ENCODE measurements around the gene PITX1. TPM values are rescaled to one million over a fixed set of nuclear protein-coding genes. Genes with fewer than 3 reads are reported as not detected.

Gene PITX1
- total and polyA plus RNA-seq, 2 donors (not counting 1 experiment from before 2014, with no cell fraction given) = 1.7 to 3.1 TPM

DNA sequence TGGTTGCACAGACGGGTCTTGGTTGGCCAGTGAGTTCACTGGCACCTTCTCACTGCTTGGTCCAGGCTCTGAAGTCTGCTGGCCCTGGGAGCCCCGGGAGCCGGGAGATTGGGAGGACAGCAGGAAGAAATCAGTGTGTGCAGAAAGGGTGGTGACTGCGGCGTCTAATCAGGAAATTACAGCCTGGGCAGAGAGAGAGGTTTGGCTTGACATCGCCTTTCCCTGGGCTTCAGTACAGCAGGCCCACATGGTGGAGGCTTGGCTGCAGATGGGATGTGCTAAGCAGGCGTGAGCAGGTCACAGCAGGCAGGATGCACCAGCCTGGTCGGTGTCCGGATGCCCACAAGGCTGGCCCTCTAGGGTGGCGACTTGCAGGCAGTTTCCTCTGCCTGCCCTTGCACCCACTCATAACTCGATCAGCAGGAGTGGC lies 17.2 kb downstream of the PITX1 start:
- Histone ChIP-seq H4K20me1 (ENCODE audit: control insufficient read depth, extremely low read depth, insufficient read depth, low read length) (no peaks in the 10 kb centered on the region), H2AFZ (ENCODE audit: low read length) (no peak overlapping the region), H3K79me2 (ENCODE audit: control insufficient read depth, insufficient read depth, low read length) (no peaks in the 10 kb centered on the region), H3K4me1 (ENCODE audit: control insufficient read depth, extremely low read depth, insufficient read depth, low read length) (no peaks in the 10 kb centered on the region), H3K27ac (ENCODE audit: insufficient read depth, low read length) (no peak overlapping the region), H3K36me3 (ENCODE audit: control insufficient read depth, insufficient read depth, low read length) (no peaks in the 10 kb centered on the region), H3K4me3 (replicated peaks in 1 of 4; ENCODE audit: control extremely low read depth in 1 of 4, insufficient read depth in 1 of 4, low read depth in 3 of 4, low read length in 4 of 4) (no peak overlapping the region), H3K9me3 (ENCODE audit: control insufficient read depth, insufficient read depth, low read depth, low read length) (no peaks in the 10 kb centered on the region), H3K9ac (ENCODE audit: insufficient read depth, low read length) (no peak overlapping the region), H3K4me2 (ENCODE audit: extremely low read depth, insufficient read depth, low read length) (no peak overlapping the region), H3K27me3 (ENCODE audit: control insufficient read depth, insufficient read depth, low read length) (no peaks in the 10 kb centered on the region)
- TF ChIP-seq, protein P1, sequence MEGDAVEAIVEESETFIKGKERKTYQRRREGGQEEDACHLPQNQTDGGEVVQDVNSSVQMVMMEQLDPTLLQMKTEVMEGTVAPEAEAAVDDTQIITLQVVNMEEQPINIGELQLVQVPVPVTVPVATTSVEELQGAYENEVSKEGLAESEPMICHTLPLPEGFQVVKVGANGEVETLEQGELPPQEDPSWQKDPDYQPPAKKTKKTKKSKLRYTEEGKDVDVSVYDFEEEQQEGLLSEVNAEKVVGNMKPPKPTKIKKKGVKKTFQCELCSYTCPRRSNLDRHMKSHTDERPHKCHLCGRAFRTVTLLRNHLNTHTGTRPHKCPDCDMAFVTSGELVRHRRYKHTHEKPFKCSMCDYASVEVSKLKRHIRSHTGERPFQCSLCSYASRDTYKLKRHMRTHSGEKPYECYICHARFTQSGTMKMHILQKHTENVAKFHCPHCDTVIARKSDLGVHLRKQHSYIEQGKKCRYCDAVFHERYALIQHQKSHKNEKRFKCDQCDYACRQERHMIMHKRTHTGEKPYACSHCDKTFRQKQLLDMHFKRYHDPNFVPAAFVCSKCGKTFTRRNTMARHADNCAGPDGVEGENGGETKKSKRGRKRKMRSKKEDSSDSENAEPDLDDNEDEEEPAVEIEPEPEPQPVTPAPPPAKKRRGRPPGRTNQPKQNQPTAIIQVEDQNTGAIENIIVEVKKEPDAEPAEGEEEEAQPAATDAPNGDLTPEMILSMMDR (conservative IDR thresholded peaks at IDR 0.05 in 1 of 2, IDR thresholded peaks at IDR 0.05 in 1 of 2; ENCODE audit: low read depth in 1 of 2, low read length in 2 of 2) = no peak
- no peak for TF ChIP-seq EZH2 (IDR thresholded peaks at IDR 0.05; ENCODE audit: low read length, missing control alignments)
- no peak for DNase-seq (ENCODE audit: low read depth in 2 of 2)

DNA sequence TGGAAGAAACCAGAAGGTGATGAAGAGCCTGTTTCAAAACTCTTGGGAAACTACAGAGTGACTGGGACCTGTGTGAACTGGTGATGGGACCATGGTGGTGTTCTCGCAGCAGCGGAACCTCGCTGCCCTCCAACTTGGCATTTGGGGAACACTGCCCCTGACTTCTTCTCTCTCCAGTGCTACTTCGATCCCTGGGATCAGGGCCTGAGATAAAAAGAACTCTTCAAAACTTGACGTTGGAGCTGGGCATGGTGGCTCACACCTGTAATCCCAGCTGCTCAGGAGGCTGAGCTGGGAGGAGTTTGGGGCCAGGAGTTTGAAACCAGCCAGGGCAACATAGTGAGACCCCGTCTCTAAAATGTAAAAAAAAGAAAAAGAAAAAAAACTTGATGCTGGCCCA lies 18.1 kb downstream of the PITX1 start:
- DNase-seq (ENCODE audit: low read depth in 2 of 2) = no peak
- Histone ChIP-seq H3K4me2 (ENCODE audit: extremely low read depth, insufficient read depth, low read length) (no peak overlapping the region), H3K79me2 (ENCODE audit: control insufficient read depth, insufficient read depth, low read length) (no peaks in the 10 kb centered on the region), H4K20me1 (ENCODE audit: control insufficient read depth, extremely low read depth, insufficient read depth, low read length) (no peaks in the 10 kb centered on the region), H3K4me1 (ENCODE audit: control insufficient read depth, extremely low read depth, insufficient read depth, low read length) (no peaks in the 10 kb centered on the region), H3K4me3 (replicated peaks in 1 of 4; ENCODE audit: control extremely low read depth in 1 of 4, insufficient read depth in 1 of 4, low read depth in 3 of 4, low read length in 4 of 4) (no peak overlapping the region), H3K9me3 (ENCODE audit: control insufficient read depth, insufficient read depth, low read depth, low read length) (no peaks in the 10 kb centered on the region), H2AFZ (ENCODE audit: low read length) (no peak overlapping the region), H3K27ac (ENCODE audit: insufficient read depth, low read length) (no peak overlapping the region), H3K9ac (ENCODE audit: insufficient read depth, low read length) (no peak overlapping the region), H3K36me3 (ENCODE audit: control insufficient read depth, insufficient read depth, low read length) (no peaks in the 10 kb centered on the region), H3K27me3 (ENCODE audit: control insufficient read depth, insufficient read depth, low read length) (no peaks in the 10 kb centered on the region)
- TF ChIP-seq EZH2 (IDR thresholded peaks at IDR 0.05; ENCODE audit: low read length, missing control alignments) = no peak
- TF ChIP-seq, protein P1 (conservative IDR thresholded peaks at IDR 0.05 in 1 of 2, IDR thresholded peaks at IDR 0.05 in 1 of 2; ENCODE audit: low read depth in 1 of 2, low read length in 2 of 2) = no peak

DNA sequence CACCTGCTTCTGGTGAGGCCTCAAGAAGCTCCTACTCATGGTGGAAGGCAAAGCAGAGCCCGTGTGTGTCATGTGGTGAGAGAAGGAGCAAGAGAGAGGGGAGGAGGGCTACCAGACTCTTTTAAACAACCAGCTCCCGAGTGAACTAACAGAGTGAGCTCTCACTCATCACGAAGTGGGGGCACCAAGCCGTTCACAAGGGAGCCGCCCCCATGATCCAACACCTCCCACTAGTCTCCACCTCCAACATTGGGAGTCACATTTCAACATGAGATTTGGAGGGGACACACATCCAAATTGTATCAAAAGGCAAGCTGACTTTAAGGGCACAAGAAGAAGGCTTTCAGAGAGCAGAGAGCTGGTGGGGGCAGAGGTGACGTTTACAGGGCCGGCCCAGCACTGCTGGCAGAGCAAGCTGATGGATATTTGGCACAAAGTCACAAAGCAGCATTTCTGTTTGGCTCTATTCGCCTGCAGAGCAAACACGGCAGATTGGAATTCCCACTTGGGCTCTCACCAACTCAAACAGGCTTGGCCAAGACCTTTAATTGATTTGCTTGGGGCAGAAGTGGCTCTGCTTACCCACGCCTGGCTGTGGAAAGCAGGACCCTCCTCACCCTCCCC lies 20.0 kb downstream of the PITX1 start:
- Histone ChIP-seq H3K79me2 (ENCODE audit: control insufficient read depth, insufficient read depth, low read length) (no peaks in the 10 kb centered on the region), H3K27me3 (ENCODE audit: control insufficient read depth, insufficient read depth, low read length) (no peaks in the 10 kb centered on the region), H3K27ac (ENCODE audit: insufficient read depth, low read length) (no peak overlapping the region), H2AFZ (ENCODE audit: low read length) (no peak overlapping the region), H3K9me3 (ENCODE audit: control insufficient read depth, insufficient read depth, low read depth, low read length) (no peaks in the 10 kb centered on the region), H3K9ac (ENCODE audit: insufficient read depth, low read length) (no peak overlapping the region), H3K4me3 (replicated peaks in 1 of 4; ENCODE audit: control extremely low read depth in 1 of 4, insufficient read depth in 1 of 4, low read depth in 3 of 4, low read length in 4 of 4) (no peak overlapping the region), H3K36me3 (ENCODE audit: control insufficient read depth, insufficient read depth, low read length) (no peaks in the 10 kb centered on the region), H3K4me1 (ENCODE audit: control insufficient read depth, extremely low read depth, insufficient read depth, low read length) (no peaks in the 10 kb centered on the region), H3K4me2 (ENCODE audit: extremely low read depth, insufficient read depth, low read length) (no peak overlapping the region), H4K20me1 (ENCODE audit: control insufficient read depth, extremely low read depth, insufficient read depth, low read length) (no peaks in the 10 kb centered on the region)
- DNase-seq (ENCODE audit: low read depth in 2 of 2) = peak; percentile 38 to 43
- no peak for TF ChIP-seq EZH2 (IDR thresholded peaks at IDR 0.05; ENCODE audit: low read length, missing control alignments)
- TF ChIP-seq, protein P1 (conservative IDR thresholded peaks at IDR 0.05 in 1 of 2, IDR thresholded peaks at IDR 0.05 in 1 of 2; ENCODE audit: low read depth in 1 of 2, low read length in 2 of 2) = no peak

All from fibroblast of lung (primary cell).